Thoracic aorta (tissue), 2 donors: Measurements from ENCODE around the gene ZNF2. TPM values are rescaled to one million over a fixed set of nuclear protein-coding genes. Genes with fewer than 3 reads are reported as not detected.
A peak's percentile ranks its signal among the peaks of the same experiment; 100 is the strongest.

Experiments
- ATAC-seq: fragments of 150-250 bp; one replicate; pipeline ENCODE4 v1.8.0; 2017; ENCODE audit warnings: low read depth; ENCODE audit not compliant: insufficient number of reproducible peaks, low FRiP score
- DNase-seq: peaks from one replicate; pipeline ENCODE4 v3.0.0-alpha.2; 2020; ENCODE audit warnings: low spot score
- H3K27ac ChIP-seq, 2 donors: fragments of 200-600 bp; sonication (generic); 1 replicate in 1 of 2; 2 replicates in 1 of 2; pipeline ENCODE4 v1.5.1; 2016; ENCODE audit warnings: mild to moderate bottlenecking in 2 of 2, moderate library complexity in 2 of 2
- H3K27me3 ChIP-seq: fragments of 200-600 bp; sonication (generic); replicated peaks from 2 replicates; pipeline ENCODE4 v1.6.0; 2016; ENCODE audit warnings: mild to moderate bottlenecking; ENCODE audit not compliant: insufficient read depth
- H3K36me3 ChIP-seq: fragments of 200-600 bp; sonication (generic); one replicate; pipeline ENCODE4 v1.5.1; 2016
- H3K4me1 ChIP-seq, 2 donors: fragments of 200-600 bp; sonication (generic); 1 replicate in 1 of 2; 2 replicates in 1 of 2; pipeline versions ENCODE4 v1.5.1 to v1.6.0; 2016; ENCODE audit warnings: low read depth in 2 of 2, mild to moderate bottlenecking in 1 of 2; ENCODE audit not compliant: control insufficient read depth in 1 of 2
- H3K4me3 ChIP-seq: fragments of 200-600 bp; sonication (generic); 2 replicates; pipeline ENCODE4 v1.5.1; 2016; ENCODE audit warnings: mild to moderate bottlenecking
- H3K9me3 ChIP-seq: fragments of 200-600 bp; sonication (generic); 2 replicates; pipeline ENCODE4 v1.5.1; 2016
- total RNA-seq, 2 donors: library from RNA; depleted of rRNA; stranded (reverse); fragments of >200 nt; gene quantifications; one replicate each; pipeline versions ENCODE4 v1.1.0 to v1.2.3, GENCODE V29; 2016
- TF ChIP-seq, protein P1 (sequence below): fragments of 200-600 bp; sonication (generic); IDR thresholded peaks from one replicate; pipeline ENCODE4 v1.5.1; 2019; ENCODE audit warnings: antibody characterized with exemption

ZNF2 gene
- 1 to 10 TPM; 2.0 to 2.3 TPM for total RNA-seq

DNA sequence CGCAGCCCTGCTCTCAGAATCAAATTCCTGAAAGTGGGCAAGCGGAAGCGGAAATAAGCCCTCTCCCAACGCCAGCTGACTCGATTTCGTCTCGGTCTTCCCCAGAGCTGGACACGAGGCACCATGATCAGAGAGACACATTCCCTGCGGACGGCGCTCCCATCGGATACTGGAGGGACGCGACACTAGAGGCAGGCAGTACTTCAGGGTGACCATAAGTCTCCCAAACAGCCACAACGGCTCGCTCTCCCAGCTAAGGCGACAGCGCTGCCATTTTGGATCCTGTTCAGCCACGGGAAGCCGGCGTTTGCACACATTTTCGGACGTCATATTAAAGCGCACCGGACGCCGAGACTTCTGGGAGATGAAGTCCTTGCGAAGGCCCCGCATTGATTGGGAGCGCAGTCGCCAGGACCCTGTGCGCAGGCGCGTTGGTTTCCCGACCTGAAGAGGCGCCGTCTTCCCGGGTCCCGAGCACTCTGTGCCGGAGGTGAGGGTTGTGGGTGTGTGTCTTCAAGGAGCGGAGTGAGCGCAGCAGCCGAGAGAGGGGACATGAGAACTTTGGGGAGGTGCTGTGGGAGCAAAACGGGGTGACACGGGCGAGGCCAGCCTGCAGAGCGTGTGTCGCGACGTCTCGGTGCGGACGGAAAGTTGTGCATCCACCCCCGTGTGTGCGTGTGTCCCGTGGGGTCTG is at the start of gene ZNF2:
TSS of gene ZNF2 (plus strand) at position 439 of the 694 bp plus-strand sequence. CDS start 10,418 bp downstream, outside the sequence.
- H3K27ac ChIP-seq = peak within 1 kb of the TSS; percentile 90 to 93
- no peaks in the 10 kb centered on the region for H3K9me3 ChIP-seq
- H3K4me3 ChIP-seq = peak within 1 kb of the TSS; percentile 85
- peak; percentile 98 for ATAC-seq
- TF ChIP-seq, protein P1, sequence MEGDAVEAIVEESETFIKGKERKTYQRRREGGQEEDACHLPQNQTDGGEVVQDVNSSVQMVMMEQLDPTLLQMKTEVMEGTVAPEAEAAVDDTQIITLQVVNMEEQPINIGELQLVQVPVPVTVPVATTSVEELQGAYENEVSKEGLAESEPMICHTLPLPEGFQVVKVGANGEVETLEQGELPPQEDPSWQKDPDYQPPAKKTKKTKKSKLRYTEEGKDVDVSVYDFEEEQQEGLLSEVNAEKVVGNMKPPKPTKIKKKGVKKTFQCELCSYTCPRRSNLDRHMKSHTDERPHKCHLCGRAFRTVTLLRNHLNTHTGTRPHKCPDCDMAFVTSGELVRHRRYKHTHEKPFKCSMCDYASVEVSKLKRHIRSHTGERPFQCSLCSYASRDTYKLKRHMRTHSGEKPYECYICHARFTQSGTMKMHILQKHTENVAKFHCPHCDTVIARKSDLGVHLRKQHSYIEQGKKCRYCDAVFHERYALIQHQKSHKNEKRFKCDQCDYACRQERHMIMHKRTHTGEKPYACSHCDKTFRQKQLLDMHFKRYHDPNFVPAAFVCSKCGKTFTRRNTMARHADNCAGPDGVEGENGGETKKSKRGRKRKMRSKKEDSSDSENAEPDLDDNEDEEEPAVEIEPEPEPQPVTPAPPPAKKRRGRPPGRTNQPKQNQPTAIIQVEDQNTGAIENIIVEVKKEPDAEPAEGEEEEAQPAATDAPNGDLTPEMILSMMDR = no peak
- no peaks in the 10 kb centered on the region for H3K27me3 ChIP-seq
- peaks cover 4 to 21% of the 10 kb centered on the region in 2 donors for H3K4me1 ChIP-seq
- no peaks in the 10 kb centered on the region for H3K36me3 ChIP-seq
- DNase-seq = peak; percentile 94

DNA sequence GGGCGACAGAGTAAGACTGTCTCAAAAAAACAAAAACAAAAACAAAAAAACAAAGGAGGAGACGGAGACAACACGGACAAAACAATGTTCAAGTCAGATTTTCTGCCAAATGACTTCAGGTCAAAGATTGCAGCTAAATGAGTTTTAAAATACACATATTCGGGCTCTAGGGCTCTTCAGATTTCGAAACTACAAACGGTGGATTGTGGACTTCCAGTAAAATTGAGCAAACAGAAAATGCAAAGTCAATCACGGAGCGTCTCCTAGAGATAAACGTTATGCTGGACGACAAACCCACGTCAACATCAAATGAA is 44.6 kb upstream of the ZNF2 start:
- Histone ChIP-seq H3K4me1 (peaks cover 3 to 28% of the 10 kb centered on the region in 2 donors), H3K9me3 (no peaks in the 10 kb centered on the region), H3K27ac (peak overlapping the region; percentile 84 to 89), H3K4me3 (peak overlapping the region; percentile 83), H3K27me3 (no peaks in the 10 kb centered on the region), H3K36me3 (no peaks in the 10 kb centered on the region)
- ATAC-seq (no peak), DNase-seq (no peak)
- TF ChIP-seq, protein P1 = no peak

DNA sequence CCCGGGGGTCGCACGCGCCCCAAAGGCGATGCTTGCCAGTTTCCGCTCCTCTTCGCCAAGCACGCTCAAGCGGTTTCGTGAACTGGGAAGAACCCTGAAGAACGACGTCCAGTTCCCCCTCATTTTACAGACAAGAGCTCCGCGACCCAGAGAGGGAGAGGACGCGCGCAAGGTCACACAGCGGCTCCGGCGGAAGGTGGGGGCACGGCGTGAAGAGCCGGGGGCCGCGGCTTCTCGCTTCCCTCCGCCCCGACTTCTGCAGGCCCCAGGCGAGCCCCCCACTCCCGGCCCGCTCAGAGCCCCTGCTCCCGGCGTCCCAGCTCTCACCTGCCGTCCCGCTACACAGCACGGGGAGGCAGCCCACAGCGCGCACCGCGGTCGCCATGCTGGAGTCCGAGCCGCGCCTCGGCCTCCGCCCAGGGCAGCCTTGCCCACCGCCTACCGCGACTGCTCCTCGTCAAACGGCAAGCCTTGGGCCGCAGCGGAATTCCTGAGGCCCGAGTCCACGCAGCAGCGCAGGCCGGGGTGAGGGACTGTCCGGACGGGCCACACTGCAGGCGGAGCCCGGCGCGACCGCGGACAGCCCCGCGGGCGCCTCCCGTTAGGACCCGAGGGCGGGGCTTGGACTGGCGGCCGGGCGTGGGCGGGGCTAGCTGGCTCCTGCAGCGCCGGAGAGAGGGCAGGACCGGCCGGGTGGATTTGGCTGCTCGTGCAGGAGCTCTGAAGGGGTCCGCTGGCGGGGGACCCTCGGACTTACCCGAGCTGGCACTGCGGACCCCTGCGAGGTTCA is 44.0 kb upstream of the ZNF2 start, which contains the start of gene MRPS5:
TSS of gene MRPS5 (minus strand) at position 402 of the 790 bp plus-strand sequence. CDS start at position 385, 17 bp downstream.
- no peaks in the 10 kb centered on the region for H3K27me3 ChIP-seq
- peak within 1 kb of the TSS; percentile 83 for H3K4me3 ChIP-seq
- peak within 1 kb of the TSS; percentile 84 to 89 for H3K27ac ChIP-seq
- TF ChIP-seq, protein P1 = no peak
- H3K9me3 ChIP-seq = no peaks in the 10 kb centered on the region
- ATAC-seq = peak; percentile 95
- DNase-seq = peak; percentile 41
- peaks cover 3 to 28% of the 10 kb centered on the region in 2 donors for H3K4me1 ChIP-seq
- no peaks in the 10 kb centered on the region for H3K36me3 ChIP-seq

DNA sequence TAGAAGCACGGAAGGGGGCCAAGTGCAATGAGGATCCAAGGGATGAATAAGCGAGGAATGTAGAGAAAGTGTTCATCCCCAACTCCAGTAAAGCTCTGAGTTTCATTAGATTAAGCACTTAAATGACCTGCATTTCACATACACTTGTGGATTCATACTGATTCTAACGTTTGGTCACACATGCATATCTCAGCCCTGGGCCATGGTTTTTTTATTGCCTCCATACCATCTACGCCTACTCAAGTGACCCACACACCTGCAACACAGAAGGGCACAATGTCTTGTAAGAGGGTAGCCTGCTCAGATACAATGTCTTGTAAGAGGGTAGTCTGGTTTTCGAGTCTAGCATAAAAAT is 43.4 kb upstream of the ZNF2 start:
- Histone ChIP-seq H3K27ac (peak overlapping the region in 1 of 2 donors; percentile 84), H3K36me3 (no peaks in the 10 kb centered on the region)
- ATAC-seq = no peak

DNA sequence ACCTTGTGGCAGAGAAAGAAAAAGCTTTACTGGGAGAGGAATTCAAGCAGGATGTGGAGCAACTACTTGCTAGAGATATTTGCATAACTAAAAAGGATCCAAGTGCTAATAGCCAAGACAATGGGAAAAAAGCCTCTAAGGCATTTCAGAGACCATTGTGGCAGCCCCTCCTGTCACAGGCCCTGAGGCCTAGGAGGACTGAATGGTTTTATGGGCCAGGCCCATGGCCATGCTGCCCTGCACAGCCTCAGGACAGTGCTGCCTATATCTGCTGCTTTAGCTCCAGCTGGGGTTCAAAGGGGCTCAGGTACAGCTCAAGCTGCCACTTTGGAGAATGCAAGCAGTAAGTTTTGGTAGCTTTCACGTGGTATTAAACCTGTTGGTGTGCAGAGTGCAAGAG is 26.9 kb upstream of the ZNF2 start:
- no peak for ATAC-seq
- H3K4me1 ChIP-seq = no peaks in the 10 kb centered on the region
- no peak for DNase-seq
- peaks cover 39% of the 10 kb centered on the region for H3K9me3 ChIP-seq
- H3K27me3 ChIP-seq = no peaks in the 10 kb centered on the region
- TF ChIP-seq, protein P1 = no peak
- no peak overlapping the region for H3K27ac ChIP-seq
- H3K36me3 ChIP-seq = peaks cover 3% of the 10 kb centered on the region
- H3K4me3 ChIP-seq = no peak overlapping the region

More for the DNA sequence above, 43.4 kb upstream of the ZNF2 start:
- TF ChIP-seq, protein P1 = no peak
- Histone ChIP-seq H3K4me1 (peaks cover 3 to 28% of the 10 kb centered on the region in 2 donors), H3K9me3 (no peaks in the 10 kb centered on the region), H3K4me3 (peak overlapping the region; percentile 83), H3K27me3 (no peaks in the 10 kb centered on the region)
- no peak for DNase-seq
